ENCODE measurements around the gene NBDY.

- TF ChIP-seq, protein P1, sequence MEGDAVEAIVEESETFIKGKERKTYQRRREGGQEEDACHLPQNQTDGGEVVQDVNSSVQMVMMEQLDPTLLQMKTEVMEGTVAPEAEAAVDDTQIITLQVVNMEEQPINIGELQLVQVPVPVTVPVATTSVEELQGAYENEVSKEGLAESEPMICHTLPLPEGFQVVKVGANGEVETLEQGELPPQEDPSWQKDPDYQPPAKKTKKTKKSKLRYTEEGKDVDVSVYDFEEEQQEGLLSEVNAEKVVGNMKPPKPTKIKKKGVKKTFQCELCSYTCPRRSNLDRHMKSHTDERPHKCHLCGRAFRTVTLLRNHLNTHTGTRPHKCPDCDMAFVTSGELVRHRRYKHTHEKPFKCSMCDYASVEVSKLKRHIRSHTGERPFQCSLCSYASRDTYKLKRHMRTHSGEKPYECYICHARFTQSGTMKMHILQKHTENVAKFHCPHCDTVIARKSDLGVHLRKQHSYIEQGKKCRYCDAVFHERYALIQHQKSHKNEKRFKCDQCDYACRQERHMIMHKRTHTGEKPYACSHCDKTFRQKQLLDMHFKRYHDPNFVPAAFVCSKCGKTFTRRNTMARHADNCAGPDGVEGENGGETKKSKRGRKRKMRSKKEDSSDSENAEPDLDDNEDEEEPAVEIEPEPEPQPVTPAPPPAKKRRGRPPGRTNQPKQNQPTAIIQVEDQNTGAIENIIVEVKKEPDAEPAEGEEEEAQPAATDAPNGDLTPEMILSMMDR (conservative IDR thresholded peaks at IDR 0.05; ENCODE audit: low read depth, low read length): no peak
- no peak for TF ChIP-seq EZH2 (IDR thresholded peaks at IDR 0.05; ENCODE audit: borderline replicate concordance, low read depth, low read length, poor library complexity, severe bottlenecking)
Measured at GRCh38 chrX:56860888-56861287, 131.8 kb downstream of the NBDY start.

Data from A673 (cell line).